Esophagus muscularis mucosa (tissue), 4 donors: ENCODE measurements around the gene NAALADL1.

ENCODE experiments used
- CTCF ChIP-seq, 3 experiments: fragments of 200-600 bp in 2 of 3; fragments of 450-650 bp in 1 of 3; sonication (generic) in 2 of 3; IDR thresholded peaks; one replicate each; pipeline ENCODE4 v1.5.1; 2017 to 2019; ENCODE audit warnings: antibody characterized with exemption in 3 of 3, mild to moderate bottlenecking in 2 of 3, moderate library complexity in 1 of 3
- EP300 ChIP-seq: sonication (generic); formaldehyde crosslinking; IDR thresholded peaks from one replicate; pipeline ENCODE4 v1.6.1; 2017; ENCODE audit warnings: antibody characterized with exemption
- POLR2AphosphoS5 ChIP-seq, 2 donors: sonication (generic); formaldehyde crosslinking; IDR thresholded peaks; one replicate each; pipeline ENCODE4 v1.6.1; 2017; ENCODE audit warnings: antibody characterized with exemption in 2 of 2

GRCh38 chr11:65104628-65105027 is 46.3 kb upstream of the NAALADL1 start:
- TF ChIP-seq CTCF (IDR thresholded peaks at IDR 0.05) (no peak), EP300 (no peak), POLR2AphosphoS5 (IDR thresholded peaks at IDR 0.05) (no peak)
